ENCODE results near the gene IFNL4. TPM values are rescaled to one million over a fixed set of nuclear protein-coding genes. Genes with fewer than 3 reads are reported as not detected.
A peak's percentile ranks its signal among the peaks of the same experiment; 100 is the strongest.

The IFNL4 gene
- total and polyA plus RNA-seq, 9 of the 15 experiments (the other 6 are each of a cell fraction or from before 2014, with no cell fraction given): not detected

GRCh38 chr19:39276740-39277139 lies 28.1 kb upstream of the IFNL4 start:
- Histone ChIP-seq H3K79me2 (ENCODE audit: control insufficient read depth, insufficient read depth, low read length) (no peaks in the 10 kb centered on the region), H3K9ac (ENCODE audit: insufficient read depth in 1 of 2, low read depth in 2 of 2, low read length in 2 of 2) (no peak overlapping the region), H3K9me1 (ENCODE audit: control insufficient read depth, insufficient read depth, low read length) (no peaks in the 10 kb centered on the region), H3K4me2 (ENCODE audit: insufficient read depth, low read length) (no peak overlapping the region), H3K4me1 (replicated peaks in 1 of 2; ENCODE audit: control insufficient read depth in 2 of 2, insufficient read depth in 2 of 2, low read length in 2 of 2) (no peaks in the 10 kb centered on the region; a peak in 1 of 5 replicates), H2AFZ (ENCODE audit: low read depth, low read length) (no peak overlapping the region), H3K4me3 (no peak overlapping the region), H3K27ac (ENCODE audit: extremely low read depth, low read depth, low read length) (no peak overlapping the region), H3K9me3 (replicated peaks; ENCODE audit: control insufficient read depth, insufficient read depth, low read depth, low read length) (no peaks in the 10 kb centered on the region), H3K27me3 (ENCODE audit: control insufficient read depth in 2 of 2, insufficient read depth in 2 of 2, low read length in 2 of 2) (peaks cover 12 to 19% of the 10 kb centered on the region in 2 experiments; a peak in 2 of 5 replicates), H4K20me1 (replicated peaks; ENCODE audit: control insufficient read depth, insufficient read depth, low read length) (0 out of 2 replicates have a peak, but pooled peaks cover 4% of the 10 kb centered on the region), H3K36me3 (ENCODE audit: control insufficient read depth, insufficient read depth, low read length) (no peaks in the 10 kb centered on the region)
- POLR2A ChIA-PET: interaction anchor here (1.1 kb wide), 1 partner anchor 17 kb away, joined by 4 read pairs; no protein-coding TSS in a partner anchor
- no TSS peak for BruUV-seq (replicated peaks)
- CTCF ChIA-PET (ENCODE audit: low intra/inter-chr PET ratio): no interaction called here
- DNase-seq (ENCODE audit: extremely low read depth in 1 of 4, low spot score in 3 of 4) (no peak), FAIRE-seq (no peak), ATAC-seq (no peak)
- 19% methylated on average over 5 of the region's 5 CpGs for WGBS (ENCODE audit: insufficient coverage, low coverage, missing lambda C conversion rate)
- TF ChIP-seq PTRF (tag; IDR thresholded peaks at IDR 0.05): no peak
- TF ChIP-seq ZNF232 (CRISPR knock-in tag; IDR thresholded peaks at IDR 0.05): no peak
- no peak for TF ChIP-seq CSDE1 (IDR thresholded peaks at IDR 0.05)
- 0 out of 2 replicates have a peak, but pooled peaks have one; percentile 4 for TF ChIP-seq ZNF121 (CRISPR knock-in tag; conservative IDR thresholded peaks at IDR 0.05)
- no peak for TF ChIP-seq ZNF41 (CRISPR knock-in tag; conservative IDR thresholded peaks at IDR 0.05)
- TF ChIP-seq ZNF778 (CRISPR knock-in tag; IDR thresholded peaks at IDR 0.05): no peak
- no peak for TF ChIP-seq BCL6 (CRISPR knock-in tag; IDR thresholded peaks at IDR 0.05)
- intact Hi-C loops (cut with micrococcal nuclease): no loop called here
- in situ Hi-C loops (cut with MboI): no loop called here

GRCh38 chr19:39275578-39275977 lies 26.9 kb upstream of the IFNL4 start:
- intact Hi-C loops (cut with micrococcal nuclease): no loop called here
- TF ChIP-seq ZNF134 (CRISPR knock-in tag; conservative IDR thresholded peaks at IDR 0.05): no peak
- no peak for TF ChIP-seq HBP1 (CRISPR knock-in tag; IDR thresholded peaks at IDR 0.05)
- TF ChIP-seq NR3C1 (CRISPR knock-in tag; IDR thresholded peaks at IDR 0.05): no peak
- no peak for TF ChIP-seq STAT5B (CRISPR knock-in tag; IDR thresholded peaks at IDR 0.05)
- TF ChIP-seq TAL1 (IDR thresholded peaks at IDR 0.05): no peak

More at GRCh38 chr19:39275578-39275977, 26.9 kb upstream of the IFNL4 start:
- H3K79me2 ChIP-seq (ENCODE audit: control insufficient read depth, insufficient read depth, low read length): no peaks in the 10 kb centered on the region
- H3K27me3 ChIP-seq (ENCODE audit: control insufficient read depth in 2 of 2, insufficient read depth in 2 of 2, low read length in 2 of 2): peaks cover 12 to 16% of the 10 kb centered on the region in 2 experiments; a peak in 2 of 5 replicates
- no peaks in the 10 kb centered on the region for H3K9me1 ChIP-seq (ENCODE audit: control insufficient read depth, insufficient read depth, low read length)
- ChIA-PET POLR2A (no interaction called here), CTCF (ENCODE audit: low intra/inter-chr PET ratio) (no interaction called here)
- H3K4me3 ChIP-seq: no peak overlapping the region
- FAIRE-seq (no peak), ATAC-seq (no peak), DNase-seq (ENCODE audit: extremely low read depth in 1 of 4, low spot score in 3 of 4) (no peak)
- WGBS (ENCODE audit: insufficient coverage, low coverage, missing lambda C conversion rate): 12% methylated on average over 5 of the region's 5 CpGs
- in situ Hi-C loops (cut with MboI): no loop called here
- no peaks in the 10 kb centered on the region for H3K9me3 ChIP-seq (replicated peaks; ENCODE audit: control insufficient read depth, insufficient read depth, low read depth, low read length)
- no peak overlapping the region for H3K9ac ChIP-seq (ENCODE audit: insufficient read depth in 1 of 2, low read depth in 2 of 2, low read length in 2 of 2)
- no peak overlapping the region for H3K4me2 ChIP-seq (ENCODE audit: insufficient read depth, low read length)
- no peaks in the 10 kb centered on the region for H3K36me3 ChIP-seq (ENCODE audit: control insufficient read depth, insufficient read depth, low read length)
- 0 out of 2 replicates have a peak, but pooled peaks cover 4% of the 10 kb centered on the region for H4K20me1 ChIP-seq (replicated peaks; ENCODE audit: control insufficient read depth, insufficient read depth, low read length)
- H2AFZ ChIP-seq (ENCODE audit: low read depth, low read length): no peak overlapping the region
- H3K4me1 ChIP-seq (replicated peaks in 1 of 2; ENCODE audit: control insufficient read depth in 2 of 2, insufficient read depth in 2 of 2, low read length in 2 of 2): no peaks in the 10 kb centered on the region; a peak in 1 of 5 replicates
- no TSS peak for BruUV-seq (replicated peaks)
- no peak overlapping the region for H3K27ac ChIP-seq (ENCODE audit: extremely low read depth, low read depth, low read length)

Data from K562 (cell line).